Measurements from ENCODE around the gene ZFP36.

Gene ZFP36

GRCh38 chr19:39401549-39402345 lies 4.9 kb upstream of the ZFP36 start:
- ChIA-PET POLR2A (ENCODE audit: low non-redundant PET) (interaction anchor here (0.6 to 2.0 kb wide), 4 partner anchors 10 to 60 kb away, joined by 3 to 10 read pairs (median 4); partner anchors contain the start of genes MED29, PAF1, PLEKHG2 and RPS16), CTCF (interaction anchor here (1.5 kb wide), 1 partner anchor 10 kb away, joined by 5 read pairs; the partner anchor contains the start of gene PLEKHG2)
- TF ChIP-seq CTCF (conservative IDR thresholded peaks at IDR 0.05; ENCODE audit: low read depth) = no peak

GRCh38 chr19:39402346-39403300 lies 4.0 kb upstream of the ZFP36 start:
- DNase-seq (ENCODE audit: low spot score) = no peak
- peak overlapping the region; percentile 100 for H3K27ac ChIP-seq
- CTCF ChIA-PET = interaction anchor here (1.9 kb wide), 1 partner anchor 9 kb away, joined by 6 read pairs; the partner anchor contains the start of gene PLEKHG2
- no peak for TF ChIP-seq CTCF (conservative IDR thresholded peaks at IDR 0.05; ENCODE audit: low read depth)
- POLR2A ChIA-PET (ENCODE audit: low non-redundant PET) = interaction anchor here (0.5 to 2.0 kb wide), 5 partner anchors 9 to 41 kb away, joined by 3 to 10 read pairs (median 4); partner anchors contain the start of genes MED29, PAF1, PLEKHG2 and RPS16

More at GRCh38 chr19:39401549-39402345, 4.9 kb upstream of the ZFP36 start:
- peak overlapping the region; percentile 100 for H3K27ac ChIP-seq
- DNase-seq (ENCODE audit: low spot score) = no peak

GRCh38 chr19:39403331-39404312 lies 3.0 kb upstream of the ZFP36 start:
- no peak for TF ChIP-seq CTCF (conservative IDR thresholded peaks at IDR 0.05; ENCODE audit: low read depth)
- H3K27ac ChIP-seq = peak overlapping the region; percentile 100
- ChIA-PET CTCF (interaction anchor here (0.6 to 1.9 kb wide), 2 partner anchors 8 to 14 kb away, joined by 3 to 6 read pairs; partner anchors contain the start of gene PLEKHG2), POLR2A (ENCODE audit: low non-redundant PET) (interaction anchor here (1.3 kb wide), 1 partner anchor 32 kb away, joined by 4 read pairs; the partner anchor contains the start of gene RPS16)
- DNase-seq (ENCODE audit: low spot score) = peak; percentile 89

GRCh38 chr19:39405261-39405957 lies 1.2 kb upstream of the ZFP36 start:
- ChIA-PET POLR2A (ENCODE audit: low non-redundant PET) (no interaction called here), CTCF (interaction anchor here (0.6 to 0.7 kb wide), 2 partner anchors 11 to 251 kb away, joined by 4 to 6 read pairs; no protein-coding TSS in a partner anchor)
- DNase-seq (ENCODE audit: low spot score) = no peak
- H3K27ac ChIP-seq = peak overlapping the region; percentile 100
- TF ChIP-seq CTCF (conservative IDR thresholded peaks at IDR 0.05; ENCODE audit: low read depth) = no peak

GRCh38 chr19:39405958-39406655 lies 540 bp upstream of the ZFP36 start:
- peak overlapping the region; percentile 100 for H3K27ac ChIP-seq
- ChIA-PET POLR2A (ENCODE audit: low non-redundant PET) (interaction anchor here (1.6 kb wide), 1 partner anchor 8 kb away, joined by 13 read pairs; no protein-coding TSS in a partner anchor), CTCF (interaction anchor here (0.7 kb wide), 1 partner anchor 8 kb away, joined by 3 read pairs; no protein-coding TSS in a partner anchor)
- DNase-seq (ENCODE audit: low spot score) = no peak
- TF ChIP-seq CTCF (conservative IDR thresholded peaks at IDR 0.05; ENCODE audit: low read depth) = no peak
